Trophoblast cell (in vitro differentiated cells and primary cell): ENCODE measurements around the gene A1BG.

Experiments used
- DNase-seq, 2 donors: peaks; one replicate each; pipeline ENCODE4 v3.0.0-alpha.2; 2016
- H2AFZ ChIP-seq: 2 replicates; pipeline ENCODE4 v1.6.1; 2013; ENCODE audit warnings: low read length, moderate library complexity, mild to moderate bottlenecking; ENCODE audit not compliant: insufficient read depth, poor library complexity
- H2AK5ac ChIP-seq: 2 replicates; pipeline ENCODE4 v1.6.1; 2013; ENCODE audit warnings: mild to moderate bottlenecking, low read length
- H2BK120ac ChIP-seq: 2 replicates; pipeline ENCODE4 v1.6.1; 2013; ENCODE audit warnings: low read length, mild to moderate bottlenecking, moderate library complexity; ENCODE audit not compliant: insufficient read depth, poor library complexity
- H2BK12ac ChIP-seq: 2 replicates; pipeline ENCODE4 v1.6.1; 2013; ENCODE audit warnings: mild to moderate bottlenecking, low read length, moderate library complexity
- H2BK5ac ChIP-seq: 2 replicates; pipeline ENCODE4 v1.6.1; 2013; ENCODE audit warnings: low read length, low read depth, moderate library complexity, mild to moderate bottlenecking; ENCODE audit not compliant: poor library complexity
- H3K14ac ChIP-seq: 2 replicates; pipeline ENCODE4 v1.6.1; 2013; ENCODE audit warnings: mild to moderate bottlenecking, low read length
- H3K18ac ChIP-seq: 2 replicates; pipeline ENCODE4 v1.6.1; 2013; ENCODE audit warnings: mild to moderate bottlenecking, low read length
- H3K23ac ChIP-seq: 2 replicates; pipeline ENCODE4 v1.6.1; 2013; ENCODE audit warnings: low read length
- H3K27ac ChIP-seq: 2 replicates; pipeline ENCODE4 v1.5.1; 2013; ENCODE audit warnings: low read depth, mild to moderate bottlenecking, inconsistent platforms, low read length, moderate library complexity
- H3K27me3 ChIP-seq: 2 replicates; pipeline ENCODE4 v1.6.1; 2013; ENCODE audit warnings: inconsistent platforms, mild to moderate bottlenecking, low read length, moderate library complexity; ENCODE audit not compliant: insufficient read depth
- H3K36me3 ChIP-seq, 2 experiments: 1 replicate in 1 of 2; 2 replicates in 1 of 2; pipeline ENCODE4 v1.6.1; 2013; ENCODE audit warnings: low read length in 2 of 2, mild to moderate bottlenecking in 2 of 2, moderate library complexity in 1 of 2; ENCODE audit not compliant: insufficient read depth in 2 of 2, control insufficient read depth in 1 of 2
- H3K4ac ChIP-seq: 2 replicates; pipeline ENCODE4 v1.6.1; 2013; ENCODE audit warnings: low read depth, mild to moderate bottlenecking, low read length, moderate library complexity
- H3K4me1 ChIP-seq, 2 experiments: 1 replicate in 1 of 2; 2 replicates in 1 of 2; pipeline ENCODE4 v1.6.1; 2013; ENCODE audit warnings: low read length in 2 of 2, mild to moderate bottlenecking in 2 of 2, moderate library complexity in 1 of 2; ENCODE audit not compliant: insufficient read depth in 2 of 2, control insufficient read depth in 1 of 2
- H3K4me2 ChIP-seq: 2 replicates; pipeline ENCODE4 v1.6.1; 2013; ENCODE audit warnings: inconsistent platforms, mild to moderate bottlenecking, low read length, moderate library complexity
- H3K4me3 ChIP-seq: 2 replicates; pipeline ENCODE4 v1.5.1; 2013; ENCODE audit warnings: mild to moderate bottlenecking, low read depth, low read length, inconsistent platforms
- H3K79me1 ChIP-seq: one replicate; pipeline ENCODE4 v1.6.1; 2013; ENCODE audit warnings: low read length
- H3K79me2 ChIP-seq: 2 replicates; pipeline ENCODE4 v1.6.1; 2013; ENCODE audit warnings: low read length, mild to moderate bottlenecking; ENCODE audit not compliant: control insufficient read depth, insufficient read depth, poor library complexity
- H3K9ac ChIP-seq: 2 replicates; pipeline ENCODE4 v1.6.1; 2013; ENCODE audit warnings: mild to moderate bottlenecking, low read length
- H3K9me3 ChIP-seq: 2 replicates; pipeline ENCODE4 v1.6.1; 2013; ENCODE audit warnings: low read depth, mild to moderate bottlenecking, control low read depth, inconsistent platforms, low read length; ENCODE audit not compliant: insufficient read depth
- H4K12ac ChIP-seq: 2 replicates; pipeline ENCODE4 v1.6.1; 2013; ENCODE audit warnings: low read depth, mild to moderate bottlenecking, low read length, moderate library complexity
- H4K8ac ChIP-seq: 2 replicates; pipeline ENCODE4 v1.6.1; 2013; ENCODE audit warnings: low read depth, mild to moderate bottlenecking, low read length, moderate library complexity
- H4K91ac ChIP-seq: one replicate; pipeline ENCODE4 v1.6.1; 2013; ENCODE audit warnings: low read depth, mild to moderate bottlenecking, low read length, moderate library complexity
- WGBS: extraction: QIAGEN DNeasy Blood & Tissue Kit; methylation state at CpG from one replicate; pipeline ENCODE4 v1.1.7; 2013; ENCODE audit warnings: missing lambda C conversion rate; ENCODE audit not compliant: insufficient read length, insufficient coverage; ENCODE audit errors: extremely low coverage; 5-methylcytosine and 5-hydroxymethylcytosine counted together

The A1BG gene

GRCh38 chr19:58336820-58337219 is 16.5 kb downstream of the A1BG start:
- H4K8ac ChIP-seq: no peak overlapping the region
- peaks cover 12% of the 10 kb centered on the region for H3K9me3 ChIP-seq
- no peak overlapping the region for H3K14ac ChIP-seq
- no peak overlapping the region for H3K4ac ChIP-seq
- no peak overlapping the region for H4K91ac ChIP-seq
- H2AFZ ChIP-seq: no peak overlapping the region
- H3K79me2 ChIP-seq: no peaks in the 10 kb centered on the region
- H3K79me1 ChIP-seq: no peaks in the 10 kb centered on the region
- H3K4me2 ChIP-seq: no peak overlapping the region
- no peak overlapping the region for H4K12ac ChIP-seq
- H3K27ac ChIP-seq: no peak overlapping the region
- no peaks in the 10 kb centered on the region for H3K4me1 ChIP-seq
- H2BK120ac ChIP-seq: no peak overlapping the region
- H3K23ac ChIP-seq: no peak overlapping the region
- H2AK5ac ChIP-seq: no peak overlapping the region
- H3K4me3 ChIP-seq: no peak overlapping the region
- no peak overlapping the region for H3K18ac ChIP-seq
- peaks cover 34 to 49% of the 10 kb centered on the region in 2 experiments for H3K36me3 ChIP-seq
- H2BK5ac ChIP-seq: no peak overlapping the region
- H3K27me3 ChIP-seq: no peaks in the 10 kb centered on the region
- WGBS: no CpG with 5 or more reads among the region's 4 CpGs
- no peak overlapping the region for H3K9ac ChIP-seq
- no peak for DNase-seq
- no peak overlapping the region for H2BK12ac ChIP-seq

GRCh38 chr19:58336216-58336615 is 17.1 kb downstream of the A1BG start:
- Histone ChIP-seq H2BK12ac (no peak overlapping the region), H3K23ac (no peak overlapping the region), H2AK5ac (no peak overlapping the region), H3K27ac (no peak overlapping the region), H3K9me3 (peaks cover 10% of the 10 kb centered on the region), H3K79me2 (no peaks in the 10 kb centered on the region), H3K36me3 (peaks cover 34 to 49% of the 10 kb centered on the region in 2 experiments), H3K4ac (no peak overlapping the region), H3K9ac (no peak overlapping the region), H2BK5ac (no peak overlapping the region), H4K8ac (no peak overlapping the region), H3K18ac (no peak overlapping the region), H2AFZ (no peak overlapping the region), H3K79me1 (no peaks in the 10 kb centered on the region), H3K4me1 (no peaks in the 10 kb centered on the region), H3K27me3 (no peaks in the 10 kb centered on the region), H4K12ac (no peak overlapping the region), H3K4me2 (no peak overlapping the region), H4K91ac (no peak overlapping the region), H3K4me3 (no peak overlapping the region), H3K14ac (no peak overlapping the region), H2BK120ac (no peak overlapping the region)
- no peak for DNase-seq
- no CpG with 5 or more reads among the region's 1 CpG for WGBS

- H3K9me3 ChIP-seq: peaks cover 10% of the 10 kb centered on the region
- H3K4ac ChIP-seq: no peak overlapping the region
- WGBS: no CpG with 5 or more reads among the region's 3 CpGs
- H3K79me1 ChIP-seq: no peaks in the 10 kb centered on the region
- no peak overlapping the region for H2BK5ac ChIP-seq
- no peak overlapping the region for H3K18ac ChIP-seq
- H3K36me3 ChIP-seq: peaks cover 31 to 49% of the 10 kb centered on the region in 2 experiments
- no peak overlapping the region for H3K4me3 ChIP-seq
- H4K12ac ChIP-seq: no peak overlapping the region
- H3K4me2 ChIP-seq: no peak overlapping the region
- H2BK120ac ChIP-seq: no peak overlapping the region
- H4K91ac ChIP-seq: no peak overlapping the region
- H2BK12ac ChIP-seq: no peak overlapping the region
- no peak overlapping the region for H3K27ac ChIP-seq
- H3K14ac ChIP-seq: no peak overlapping the region
- DNase-seq: no peak
- H2AFZ ChIP-seq: no peak overlapping the region
- H3K79me2 ChIP-seq: no peaks in the 10 kb centered on the region
- H3K23ac ChIP-seq: no peak overlapping the region
- H3K9ac ChIP-seq: no peak overlapping the region
- no peak overlapping the region for H2AK5ac ChIP-seq
- H4K8ac ChIP-seq: no peak overlapping the region
- H3K4me1 ChIP-seq: no peaks in the 10 kb centered on the region
- no peaks in the 10 kb centered on the region for H3K27me3 ChIP-seq
These were observed 17.7 kb downstream of the A1BG start for GRCh38 chr19:58335630-58336029.

GRCh38 chr19:58334691-58335249 is 18.5 kb downstream of the A1BG start:
- H4K91ac ChIP-seq: no peak overlapping the region
- no peak overlapping the region for H2BK120ac ChIP-seq
- H4K8ac ChIP-seq: no peak overlapping the region
- no peak overlapping the region for H3K4ac ChIP-seq
- no CpG with 5 or more reads among the region's 19 CpGs for WGBS
- no peak overlapping the region for H2BK5ac ChIP-seq
- no peak for DNase-seq
- no peak overlapping the region for H3K27ac ChIP-seq
- no peaks in the 10 kb centered on the region for H3K4me1 ChIP-seq
- no peak overlapping the region for H2AK5ac ChIP-seq
- no peak overlapping the region for H3K14ac ChIP-seq
- H3K9me3 ChIP-seq: peaks cover 10% of the 10 kb centered on the region
- peaks cover 30 to 45% of the 10 kb centered on the region in 2 experiments for H3K36me3 ChIP-seq
- no peak overlapping the region for H3K9ac ChIP-seq
- H4K12ac ChIP-seq: no peak overlapping the region
- no peaks in the 10 kb centered on the region for H3K79me1 ChIP-seq
- H3K79me2 ChIP-seq: no peaks in the 10 kb centered on the region
- H3K4me2 ChIP-seq: no peak overlapping the region
- H3K27me3 ChIP-seq: no peaks in the 10 kb centered on the region
- no peak overlapping the region for H3K23ac ChIP-seq
- H2BK12ac ChIP-seq: no peak overlapping the region
- no peak overlapping the region for H3K18ac ChIP-seq
- H2AFZ ChIP-seq: no peak overlapping the region
- no peak overlapping the region for H3K4me3 ChIP-seq
